ENCODE results near the gene SEMA6D.

SEMA6D gene

GRCh38 chr15:47819158-47819557 lies 101.9 kb downstream of the SEMA6D start:
- in situ Hi-C loops (cut with HindIII; ENCODE audit: low sequenced_read_pairs), result no loop called here

GRCh38 chr15:47820057-47820746 lies 102.9 kb downstream of the SEMA6D start:
- in situ Hi-C loops (cut with HindIII; ENCODE audit: low sequenced_read_pairs), result no loop called here

- in situ Hi-C loops (cut with HindIII; ENCODE audit: low sequenced_read_pairs), result no loop called here
Measured at GRCh38 chr15:47820747-47821319, 103.5 kb downstream of the SEMA6D start.

DNA sequence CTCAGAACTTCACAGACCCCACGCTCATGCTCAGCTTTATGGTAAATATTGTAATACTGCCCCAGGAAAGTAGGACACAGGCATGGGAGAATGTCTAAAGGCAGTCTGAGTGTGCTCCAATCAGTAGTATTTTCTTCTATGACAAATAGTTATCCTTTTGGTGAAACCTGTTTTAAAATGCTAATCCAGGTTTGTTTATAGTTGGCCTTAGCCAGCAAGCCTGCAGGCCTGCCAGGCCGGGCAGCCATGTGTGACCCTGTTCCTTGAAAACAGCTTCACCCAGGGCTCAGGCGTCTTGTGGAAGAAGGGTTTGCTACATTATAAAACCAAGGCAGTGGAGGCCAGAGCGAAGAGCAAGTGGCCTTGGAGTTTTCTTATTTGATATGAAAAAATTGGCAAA lies 104.7 kb downstream of the SEMA6D start:
- in situ Hi-C loops (cut with HindIII; ENCODE audit: low sequenced_read_pairs), result no loop called here
